HEK293 (cell line): ENCODE data around the gene COX8A.

Source experiments
- BCL6B ChIP-seq: fragments of 450-650 bp; formaldehyde crosslinking; IDR thresholded peaks from 2 replicates; pipeline ENCODE4 v1.5.1; 2017; ENCODE audit warnings: missing biosample characterization, missing genetic modification characterization
- CTCF ChIP-seq: fragments of 450-650 bp; formaldehyde crosslinking; IDR thresholded peaks from 2 replicates; pipeline ENCODE4 v1.5.1; 2016; ENCODE audit warnings: missing biosample characterization, missing genetic modification characterization
- KLF16 ChIP-seq: fragments of 450-650 bp; formaldehyde crosslinking; IDR thresholded peaks from 2 replicates; pipeline ENCODE4 v1.5.1; 2017; ENCODE audit warnings: missing biosample characterization, missing genetic modification characterization
- MZF1 ChIP-seq: fragments of 450-650 bp; formaldehyde crosslinking; IDR thresholded peaks from 2 replicates; pipeline ENCODE4 v1.5.1; 2017; ENCODE audit warnings: missing biosample characterization, missing genetic modification characterization, borderline replicate concordance
- SP2 ChIP-seq: fragments of 450-650 bp; formaldehyde crosslinking; IDR thresholded peaks from 2 replicates; pipeline ENCODE4 v1.5.1; 2016; ENCODE audit warnings: missing biosample characterization, missing genetic modification characterization
- TCF7L2 ChIP-seq: IDR thresholded peaks from 2 replicates; pipeline ENCODE4 v1.6.1; 2011; ENCODE audit warnings: low read depth, mild to moderate bottlenecking, inconsistent platforms, low read length, moderate library complexity, borderline replicate concordance
- YY1 ChIP-seq: fragments of 450-650 bp; formaldehyde crosslinking; IDR thresholded peaks from 2 replicates; pipeline ENCODE4 v1.5.1; 2018; ENCODE audit warnings: missing biosample characterization, missing genetic modification characterization
- ZBTB1 ChIP-seq: fragments of 450-650 bp; formaldehyde crosslinking; IDR thresholded peaks from 2 replicates; pipeline ENCODE4 v1.5.1; 2016; ENCODE audit warnings: missing biosample characterization, missing genetic modification characterization
- ZBTB8A ChIP-seq: fragments of 450-650 bp; formaldehyde crosslinking; IDR thresholded peaks from 2 replicates; pipeline ENCODE4 v1.5.1; 2016; ENCODE audit warnings: missing biosample characterization, missing genetic modification characterization
- ZNF140 ChIP-seq: fragments of 450-650 bp; formaldehyde crosslinking; IDR thresholded peaks from 2 replicates; pipeline ENCODE4 v1.5.1; 2016; ENCODE audit warnings: missing biosample characterization, missing genetic modification characterization
- ZNF792 ChIP-seq: fragments of 450-650 bp; formaldehyde crosslinking; IDR thresholded peaks from 2 replicates; pipeline ENCODE4 v1.5.1; 2016; ENCODE audit warnings: missing biosample characterization, missing genetic modification characterization
- ZSCAN30 ChIP-seq: fragments of 450-650 bp; IDR thresholded peaks from 2 replicates; pipeline ENCODE4 v1.5.1; 2018; ENCODE audit warnings: missing biosample characterization, mild to moderate bottlenecking, missing genetic modification characterization, moderate library complexity

- TF ChIP-seq ZSCAN30 (tag by site-specific recombination), result no peak
- TF ChIP-seq CTCF (tag by site-specific recombination), result no peak
- TF ChIP-seq ZNF792 (tag by site-specific recombination), result no peak
- TF ChIP-seq TCF7L2, result no peak
- TF ChIP-seq ZNF140, result no peak
- no peak for TF ChIP-seq KLF16
- no peak for TF ChIP-seq ZBTB8A (tag by site-specific recombination)
- TF ChIP-seq YY1 (tag by site-specific recombination), result no peak
- no peak for TF ChIP-seq BCL6B (tag by site-specific recombination)
- no peak for TF ChIP-seq MZF1 (tag by site-specific recombination)
- TF ChIP-seq ZBTB1 (tag by site-specific recombination), result no peak
- no peak for TF ChIP-seq SP2 (tag by site-specific recombination)
Measured at GRCh38 chr11:64009710-64010109, 35.3 kb downstream of the COX8A start.
